KOPT-K1 (cell line): ENCODE results near the gene HTT.

Experiments used
- H3K27ac ChIP-seq: fragments of 200-600 bp; sonication (generic); 2 replicates; pipeline ENCODE4 v1.5.1; 2016; ENCODE audit warnings: antibody characterized with exemption, mild to moderate bottlenecking, low read depth, low read length; ENCODE audit not compliant: poor library complexity, severe bottlenecking
- H3K36me3 ChIP-seq: fragments of 200-600 bp; sonication (generic); 2 replicates; pipeline ENCODE4 v1.5.1; 2017; ENCODE audit warnings: antibody characterized with exemption, mild to moderate bottlenecking, low read length, moderate library complexity; ENCODE audit not compliant: insufficient read depth
- H3K9me3 ChIP-seq: fragments of 200-600 bp; sonication (generic); 2 replicates; pipeline ENCODE4 v1.5.1; 2017; ENCODE audit warnings: antibody characterized with exemption, low read length, mild to moderate bottlenecking; ENCODE audit not compliant: insufficient read depth, poor library complexity, severe bottlenecking

The HTT gene

GRCh38 chr4:3178351-3178750 lies 103.9 kb downstream of the HTT start:
- Histone ChIP-seq H3K27ac (no peak overlapping the region), H3K36me3 (peaks cover 90% of the 10 kb centered on the region)

DNA sequence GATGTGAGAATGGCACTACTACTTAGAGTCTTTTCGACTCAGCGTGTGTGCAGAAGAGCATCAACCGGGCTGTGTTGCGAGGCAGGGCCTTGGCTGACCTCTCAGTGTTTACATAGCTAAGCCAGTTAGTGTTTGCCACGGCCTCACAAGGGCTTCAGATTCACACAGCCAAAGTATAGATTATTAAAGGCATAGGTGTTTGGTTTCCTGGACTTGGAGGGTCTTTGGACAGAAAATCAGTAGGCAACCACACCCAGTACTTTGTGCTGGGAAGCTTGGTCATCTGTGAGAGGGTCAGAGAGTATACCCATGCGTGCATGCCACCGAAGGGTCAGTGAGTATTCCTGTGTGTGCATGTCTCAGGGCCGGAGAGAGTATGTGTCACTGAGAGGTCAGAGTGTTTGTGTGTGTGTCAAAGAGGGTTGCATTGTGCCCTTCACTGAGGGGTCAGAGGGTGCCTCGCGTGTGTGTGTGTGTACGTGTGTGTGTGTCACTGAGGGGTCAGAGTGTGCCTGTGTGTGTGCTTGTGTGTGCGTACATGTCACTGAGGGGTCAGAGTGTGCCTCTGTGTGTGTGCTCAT lies 104.7 kb downstream of the HTT start:
- no peak overlapping the region for H3K27ac ChIP-seq
- H3K9me3 ChIP-seq: no peaks in the 10 kb centered on the region
- H3K36me3 ChIP-seq: peaks cover 92% of the 10 kb centered on the region

More at GRCh38 chr4:3178351-3178750, 103.9 kb downstream of the HTT start:
- no peaks in the 10 kb centered on the region for H3K9me3 ChIP-seq

- H3K36me3 ChIP-seq: peaks cover 93% of the 10 kb centered on the region
- H3K9me3 ChIP-seq: no peaks in the 10 kb centered on the region
Measured at GRCh38 chr4:3183008-3183407, 108.5 kb downstream of the HTT start.

DNA sequence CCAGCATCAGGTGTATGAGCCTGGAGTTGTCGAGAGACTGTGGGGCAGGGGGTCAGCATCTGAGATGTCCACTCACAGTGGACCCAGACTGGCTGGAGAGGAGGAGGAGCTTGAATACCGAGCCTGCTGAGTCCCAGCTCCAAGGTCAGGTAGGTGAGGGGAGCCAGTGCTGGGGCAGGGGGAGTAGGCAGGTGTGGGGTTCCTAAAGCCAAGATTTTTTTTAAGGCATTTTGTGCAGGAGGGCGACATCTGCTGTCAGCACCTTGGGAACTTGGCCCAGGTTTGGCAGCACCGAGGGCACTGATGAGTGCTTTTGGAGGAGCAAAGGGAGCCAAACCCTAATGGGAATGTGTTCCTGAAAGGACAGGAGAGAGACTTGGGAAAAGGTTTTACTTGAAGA lies 110.2 kb downstream of the HTT start:
- Histone ChIP-seq H3K36me3 (peaks cover 93% of the 10 kb centered on the region), H3K27ac (no peak overlapping the region), H3K9me3 (no peaks in the 10 kb centered on the region)

More at GRCh38 chr4:3183008-3183407, 108.5 kb downstream of the HTT start:
- H3K27ac ChIP-seq: no peak overlapping the region

DNA sequence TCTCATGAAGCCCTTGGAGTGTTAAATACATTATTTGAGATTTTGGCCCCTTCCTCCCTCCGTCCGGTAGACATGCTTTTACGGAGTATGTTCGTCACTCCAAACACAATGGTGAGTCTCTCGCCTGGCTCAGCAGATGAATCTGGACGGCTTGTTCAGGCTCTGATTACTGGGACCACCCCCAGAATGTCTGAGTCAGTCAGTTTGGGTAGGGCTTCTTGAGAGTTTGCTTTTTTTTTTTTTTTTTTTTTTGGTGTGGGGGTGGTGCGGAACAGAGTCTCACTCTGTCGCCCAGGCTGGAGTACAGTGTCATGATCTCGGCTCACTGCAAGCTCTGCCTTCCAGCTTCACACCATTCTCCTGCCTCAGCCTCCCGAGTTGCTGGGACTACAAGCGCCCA lies 112.1 kb downstream of the HTT start:
- no peaks in the 10 kb centered on the region for H3K9me3 ChIP-seq
- H3K36me3 ChIP-seq: peaks cover 94% of the 10 kb centered on the region
- H3K27ac ChIP-seq: no peak overlapping the region

- Histone ChIP-seq H3K27ac (no peak overlapping the region), H3K9me3 (no peaks in the 10 kb centered on the region), H3K36me3 (peaks cover 91% of the 10 kb centered on the region)
Measured at GRCh38 chr4:3188118-3188517, 113.6 kb downstream of the HTT start.

- H3K27ac ChIP-seq: no peak overlapping the region
- H3K9me3 ChIP-seq: no peaks in the 10 kb centered on the region
- peaks cover 80% of the 10 kb centered on the region for H3K36me3 ChIP-seq
Measured at GRCh38 chr4:3189459-3189858, 115.0 kb downstream of the HTT start.

- no peaks in the 10 kb centered on the region for H3K9me3 ChIP-seq
- peaks cover 80% of the 10 kb centered on the region for H3K36me3 ChIP-seq
- H3K27ac ChIP-seq: no peak overlapping the region
Measured at GRCh38 chr4:3190549-3190948, 116.1 kb downstream of the HTT start.

GRCh38 chr4:3192188-3192587 lies 117.7 kb downstream of the HTT start:
- Histone ChIP-seq H3K36me3 (peaks cover 79% of the 10 kb centered on the region), H3K9me3 (no peaks in the 10 kb centered on the region), H3K27ac (no peak overlapping the region)

DNA sequence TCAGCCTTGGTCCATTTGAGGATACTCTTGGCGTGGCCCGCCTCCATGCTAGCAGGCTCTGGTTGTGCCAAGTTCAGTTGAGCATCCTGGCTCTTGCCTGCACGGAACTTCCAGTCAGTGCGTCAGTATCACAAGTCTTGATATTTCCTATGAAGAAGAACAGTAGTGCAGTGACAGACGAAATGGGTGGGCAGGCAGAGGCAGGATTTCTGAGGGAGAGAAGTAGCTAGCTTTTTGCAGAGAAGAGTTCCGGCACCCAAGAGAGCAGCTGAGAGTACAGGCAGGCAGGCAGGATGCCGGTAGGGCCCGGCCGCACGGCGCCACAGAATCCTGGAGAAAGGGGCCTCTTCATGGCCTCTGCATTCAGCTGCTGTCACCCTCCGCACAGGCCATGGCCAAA lies 118.3 kb downstream of the HTT start:
- H3K36me3 ChIP-seq: peaks cover 79% of the 10 kb centered on the region
- H3K9me3 ChIP-seq: no peaks in the 10 kb centered on the region
- no peak overlapping the region for H3K27ac ChIP-seq

GRCh38 chr4:3193531-3194203 lies 119.2 kb downstream of the HTT start:
- peaks cover 78% of the 10 kb centered on the region for H3K36me3 ChIP-seq

DNA sequence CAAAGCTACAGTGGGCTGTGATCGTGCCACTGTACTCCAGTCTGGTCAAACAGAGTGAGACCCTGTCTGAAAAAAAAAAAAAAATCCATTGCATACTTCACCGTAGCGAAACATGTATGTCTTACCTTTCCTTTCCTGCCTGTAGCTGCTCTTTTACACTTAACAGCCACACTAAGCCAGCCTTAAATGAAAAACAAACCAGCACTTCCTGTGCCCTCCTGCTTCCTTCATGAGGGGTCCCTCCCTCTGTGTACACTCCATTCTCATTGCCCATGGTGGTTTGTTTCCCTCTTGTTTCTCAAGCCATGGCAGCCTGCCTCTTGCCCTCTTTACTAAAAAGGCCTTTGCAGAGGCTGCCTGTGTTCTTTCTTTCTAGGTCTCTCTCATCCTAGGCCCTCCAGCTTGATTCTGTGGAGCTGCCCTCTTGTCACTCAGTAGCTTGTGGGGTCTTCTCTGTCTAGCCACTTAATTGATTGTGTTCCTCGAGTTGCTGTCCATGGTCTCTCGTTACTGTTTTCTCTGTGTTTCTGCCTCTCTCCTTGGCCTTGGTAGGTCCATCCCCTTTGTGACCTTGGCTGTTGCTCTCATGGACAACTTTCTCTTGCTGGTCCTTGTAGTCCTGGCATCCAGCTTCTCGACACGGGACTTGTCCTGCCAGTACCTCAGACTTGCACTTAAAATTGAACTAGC lies 122.3 kb downstream of the HTT start:
- Histone ChIP-seq H3K9me3 (no peaks in the 10 kb centered on the region), H3K36me3 (peaks cover 68% of the 10 kb centered on the region), H3K27ac (peak overlapping the region; percentile 24)

More at GRCh38 chr4:3193531-3194203, 119.2 kb downstream of the HTT start:
- H3K27ac ChIP-seq: no peak overlapping the region
- H3K9me3 ChIP-seq: no peaks in the 10 kb centered on the region

- H3K36me3 ChIP-seq: peaks cover 62% of the 10 kb centered on the region
- peak overlapping the region; percentile 24 for H3K27ac ChIP-seq
- no peaks in the 10 kb centered on the region for H3K9me3 ChIP-seq
Measured at GRCh38 chr4:3197366-3198105, 123.1 kb downstream of the HTT start.

- Histone ChIP-seq H3K9me3 (no peaks in the 10 kb centered on the region), H3K27ac (no peak overlapping the region), H3K36me3 (peaks cover 64% of the 10 kb centered on the region)
Measured at GRCh38 chr4:3198906-3199305, 124.4 kb downstream of the HTT start.
